Thoracic aorta (tissue), 2 donors: Measurements from ENCODE around the gene ARHGAP24. TPM values are rescaled to one million over a fixed set of nuclear protein-coding genes. Genes with fewer than 3 reads are reported as not detected.

Source experiments
- ATAC-seq: fragments of 150-250 bp; one replicate; pipeline ENCODE4 v1.8.0; 2017; ENCODE audit warnings: low read depth; ENCODE audit not compliant: insufficient number of reproducible peaks, low FRiP score
- DNase-seq: peaks from one replicate; pipeline ENCODE4 v3.0.0-alpha.2; 2020; ENCODE audit warnings: low spot score
- H3K27ac ChIP-seq, 2 donors: fragments of 200-600 bp; sonication (generic); 1 replicate in 1 of 2; 2 replicates in 1 of 2; pipeline ENCODE4 v1.5.1; 2016; ENCODE audit warnings: mild to moderate bottlenecking in 2 of 2, moderate library complexity in 2 of 2
- H3K27me3 ChIP-seq: fragments of 200-600 bp; sonication (generic); replicated peaks from 2 replicates; pipeline ENCODE4 v1.6.0; 2016; ENCODE audit warnings: mild to moderate bottlenecking; ENCODE audit not compliant: insufficient read depth
- H3K36me3 ChIP-seq: fragments of 200-600 bp; sonication (generic); one replicate; pipeline ENCODE4 v1.5.1; 2016
- H3K4me1 ChIP-seq, 2 donors: fragments of 200-600 bp; sonication (generic); 1 replicate in 1 of 2; 2 replicates in 1 of 2; pipeline versions ENCODE4 v1.5.1 to v1.6.0; 2016; ENCODE audit warnings: low read depth in 2 of 2, mild to moderate bottlenecking in 1 of 2; ENCODE audit not compliant: control insufficient read depth in 1 of 2
- H3K4me3 ChIP-seq: fragments of 200-600 bp; sonication (generic); 2 replicates; pipeline ENCODE4 v1.5.1; 2016; ENCODE audit warnings: mild to moderate bottlenecking
- H3K9me3 ChIP-seq: fragments of 200-600 bp; sonication (generic); 2 replicates; pipeline ENCODE4 v1.5.1; 2016
- CTCF ChIP-seq: fragments of 200-600 bp; sonication (generic); IDR thresholded peaks from one replicate; pipeline ENCODE4 v1.5.1; 2019; ENCODE audit warnings: antibody characterized with exemption
- total RNA-seq, 2 donors: library from RNA; depleted of rRNA; stranded (reverse); fragments of >200 nt; gene quantifications; one replicate each; pipeline versions ENCODE4 v1.1.0 to v1.2.3, GENCODE V29; 2016

Gene ARHGAP24
- total RNA-seq, 2 donors from 2014 or later, result 30.1 to 43.6 TPM

GRCh38 chr4:85669204-85669603, 194.3 kb downstream of the ARHGAP24 start:
- TF ChIP-seq CTCF, result no peak
- DNase-seq (no peak), ATAC-seq (no peak)
- Histone ChIP-seq H3K27me3 (no peaks in the 10 kb centered on the region), H3K4me1 (no peaks in the 10 kb centered on the region), H3K36me3 (no peaks in the 10 kb centered on the region), H3K27ac (no peak overlapping the region), H3K9me3 (no peaks in the 10 kb centered on the region), H3K4me3 (no peak overlapping the region)

GRCh38 chr4:85669992-85670548, 195.1 kb downstream of the ARHGAP24 start:
- no peak for TF ChIP-seq CTCF
- Histone ChIP-seq H3K27ac (no peak overlapping the region), H3K9me3 (no peaks in the 10 kb centered on the region), H3K36me3 (no peaks in the 10 kb centered on the region), H3K4me1 (no peaks in the 10 kb centered on the region), H3K4me3 (no peak overlapping the region), H3K27me3 (no peaks in the 10 kb centered on the region)
- ATAC-seq (no peak), DNase-seq (no peak)

GRCh38 chr4:85671120-85671519, 196.2 kb downstream of the ARHGAP24 start:
- no peaks in the 10 kb centered on the region for H3K4me1 ChIP-seq
- no peak for DNase-seq
- TF ChIP-seq CTCF, result no peak
- no peak overlapping the region for H3K4me3 ChIP-seq
- H3K36me3 ChIP-seq, result no peaks in the 10 kb centered on the region
- ATAC-seq, result no peak
- no peaks in the 10 kb centered on the region for H3K9me3 ChIP-seq
- H3K27ac ChIP-seq, result no peak overlapping the region
- no peaks in the 10 kb centered on the region for H3K27me3 ChIP-seq

- H3K27ac ChIP-seq, result no peak overlapping the region
- no peaks in the 10 kb centered on the region for H3K4me1 ChIP-seq
- TF ChIP-seq CTCF, result no peak
- H3K9me3 ChIP-seq, result no peaks in the 10 kb centered on the region
- H3K27me3 ChIP-seq, result no peaks in the 10 kb centered on the region
- H3K4me3 ChIP-seq, result no peak overlapping the region
- DNase-seq, result no peak
- no peaks in the 10 kb centered on the region for H3K36me3 ChIP-seq
- ATAC-seq, result no peak
Measured at GRCh38 chr4:85672116-85672515, 197.2 kb downstream of the ARHGAP24 start.

GRCh38 chr4:85672959-85673358, 198.0 kb downstream of the ARHGAP24 start:
- DNase-seq (no peak), ATAC-seq (no peak)
- H3K27ac ChIP-seq, result no peak overlapping the region

More at GRCh38 chr4:85672959-85673358, 198.0 kb downstream of the ARHGAP24 start:
- Histone ChIP-seq H3K9me3 (no peaks in the 10 kb centered on the region), H3K4me3 (no peak overlapping the region), H3K4me1 (no peaks in the 10 kb centered on the region), H3K27me3 (no peaks in the 10 kb centered on the region), H3K36me3 (no peaks in the 10 kb centered on the region)
- no peak for TF ChIP-seq CTCF
